Thoracic aorta (tissue), 2 donors: ENCODE data around the gene ADSS2. TPM values are rescaled to one million over a fixed set of nuclear protein-coding genes. Genes with fewer than 3 reads are reported as not detected.
A peak's percentile ranks its signal among the peaks of the same experiment; 100 is the strongest.

Experiments used
- ATAC-seq: fragments of 150-250 bp; one replicate; pipeline ENCODE4 v1.8.0; 2017; ENCODE audit warnings: low read depth; ENCODE audit not compliant: insufficient number of reproducible peaks, low FRiP score
- DNase-seq: peaks from one replicate; pipeline ENCODE4 v3.0.0-alpha.2; 2020; ENCODE audit warnings: low spot score
- H3K27ac ChIP-seq, 2 donors: fragments of 200-600 bp; sonication (generic); 1 replicate in 1 of 2; 2 replicates in 1 of 2; pipeline ENCODE4 v1.5.1; 2016; ENCODE audit warnings: mild to moderate bottlenecking in 2 of 2, moderate library complexity in 2 of 2
- H3K27me3 ChIP-seq: fragments of 200-600 bp; sonication (generic); replicated peaks from 2 replicates; pipeline ENCODE4 v1.6.0; 2016; ENCODE audit warnings: mild to moderate bottlenecking; ENCODE audit not compliant: insufficient read depth
- H3K36me3 ChIP-seq: fragments of 200-600 bp; sonication (generic); one replicate; pipeline ENCODE4 v1.5.1; 2016
- H3K4me1 ChIP-seq, 2 donors: fragments of 200-600 bp; sonication (generic); 1 replicate in 1 of 2; 2 replicates in 1 of 2; pipeline versions ENCODE4 v1.5.1 to v1.6.0; 2016; ENCODE audit warnings: low read depth in 2 of 2, mild to moderate bottlenecking in 1 of 2; ENCODE audit not compliant: control insufficient read depth in 1 of 2
- H3K4me3 ChIP-seq: fragments of 200-600 bp; sonication (generic); 2 replicates; pipeline ENCODE4 v1.5.1; 2016; ENCODE audit warnings: mild to moderate bottlenecking
- H3K9me3 ChIP-seq: fragments of 200-600 bp; sonication (generic); 2 replicates; pipeline ENCODE4 v1.5.1; 2016
- CTCF ChIP-seq: fragments of 200-600 bp; sonication (generic); IDR thresholded peaks from one replicate; pipeline ENCODE4 v1.5.1; 2019; ENCODE audit warnings: antibody characterized with exemption
- total RNA-seq, 2 donors: library from RNA; depleted of rRNA; stranded (reverse); fragments of >200 nt; gene quantifications; one replicate each; pipeline versions ENCODE4 v1.1.0 to v1.2.3, GENCODE V29; 2016

ADSS2 gene
- total RNA-seq, 2 donors from 2014 or later = 51.7 to 53.2 TPM

GRCh38 chr1:244435562-244436205 lies 16.0 kb downstream of the ADSS2 start:
- peaks cover 14% of the 10 kb centered on the region for H3K36me3 ChIP-seq
- no peak for TF ChIP-seq CTCF
- H3K4me1 ChIP-seq = peaks cover 8 to 24% of the 10 kb centered on the region in 2 donors
- H3K4me3 ChIP-seq = no peak overlapping the region
- no peak for DNase-seq
- H3K27ac ChIP-seq = peak overlapping the region in 1 of 2 donors; percentile 12
- H3K9me3 ChIP-seq = no peaks in the 10 kb centered on the region
- no peak for ATAC-seq
- no peaks in the 10 kb centered on the region for H3K27me3 ChIP-seq

- no peak for ATAC-seq
- peaks cover 14% of the 10 kb centered on the region for H3K36me3 ChIP-seq
- peaks cover 0 to 5% of the 10 kb centered on the region in 2 donors for H3K4me1 ChIP-seq
- no peak overlapping the region for H3K27ac ChIP-seq
- DNase-seq = no peak
- H3K9me3 ChIP-seq = no peaks in the 10 kb centered on the region
- no peak for TF ChIP-seq CTCF
- no peak overlapping the region for H3K4me3 ChIP-seq
- H3K27me3 ChIP-seq = no peaks in the 10 kb centered on the region
These were observed 20.5 kb downstream of the ADSS2 start for GRCh38 chr1:244431166-244431565.

DNA sequence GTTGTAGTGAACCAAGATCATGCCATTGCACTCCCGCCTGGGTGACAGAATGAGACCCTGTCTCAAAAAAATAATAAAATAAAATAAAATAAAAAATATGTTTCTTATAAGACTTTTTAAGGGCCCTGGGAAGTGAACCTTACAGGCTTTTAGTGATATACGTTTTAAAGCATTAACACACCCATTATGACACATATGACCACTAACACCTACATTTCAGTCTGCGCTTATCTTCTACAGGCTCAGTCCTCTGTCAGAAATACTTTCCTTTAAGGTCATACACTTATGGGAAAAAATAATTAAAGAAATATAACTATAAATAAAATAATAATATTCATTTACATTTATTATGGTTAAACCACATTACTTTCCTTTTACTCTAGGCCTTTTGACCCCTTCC lies 21.9 kb downstream of the ADSS2 start:
- no peak overlapping the region for H3K27ac ChIP-seq
- no peak for TF ChIP-seq CTCF
- peaks cover 0 to 1% of the 10 kb centered on the region in 2 donors for H3K4me1 ChIP-seq
- H3K36me3 ChIP-seq = peaks cover 11% of the 10 kb centered on the region
- ATAC-seq (no peak), DNase-seq (no peak)
- no peaks in the 10 kb centered on the region for H3K27me3 ChIP-seq
- no peaks in the 10 kb centered on the region for H3K9me3 ChIP-seq
- H3K4me3 ChIP-seq = no peak overlapping the region

GRCh38 chr1:244427647-244428046 lies 24.1 kb downstream of the ADSS2 start:
- H3K27me3 ChIP-seq = no peaks in the 10 kb centered on the region
- H3K36me3 ChIP-seq = peaks cover 4% of the 10 kb centered on the region
- ATAC-seq (no peak), DNase-seq (no peak)
- no peaks in the 10 kb centered on the region for H3K9me3 ChIP-seq
- peaks cover 4 to 5% of the 10 kb centered on the region in 2 donors for H3K4me1 ChIP-seq
- no peak overlapping the region for H3K4me3 ChIP-seq
- no peak for TF ChIP-seq CTCF
- no peak overlapping the region for H3K27ac ChIP-seq

- Histone ChIP-seq H3K4me3 (no peak overlapping the region), H3K27ac (no peak overlapping the region), H3K9me3 (no peaks in the 10 kb centered on the region), H3K36me3 (peaks cover 5% of the 10 kb centered on the region), H3K4me1 (peaks cover 4 to 11% of the 10 kb centered on the region in 2 donors), H3K27me3 (no peaks in the 10 kb centered on the region)
- ATAC-seq = no peak
- no peak for TF ChIP-seq CTCF
- no peak for DNase-seq
These were observed 26.9 kb downstream of the ADSS2 start for GRCh38 chr1:244424649-244425334.
